PFSK-1 (cell line): ENCODE measurements around the gene PPP5C.

Experiments
- POLR2AphosphoS5 ChIP-seq: IDR thresholded peaks from 2 replicates; pipeline ENCODE4 v1.6.1; 2012; ENCODE audit warnings: low read depth, mild to moderate bottlenecking, control low read depth, low read length, moderate library complexity
- TAF1 ChIP-seq: IDR thresholded peaks from 2 replicates; pipeline ENCODE4 v1.6.1; 2012; ENCODE audit warnings: low read length, control low read depth, borderline replicate concordance; ENCODE audit not compliant: insufficient read depth

DNA sequence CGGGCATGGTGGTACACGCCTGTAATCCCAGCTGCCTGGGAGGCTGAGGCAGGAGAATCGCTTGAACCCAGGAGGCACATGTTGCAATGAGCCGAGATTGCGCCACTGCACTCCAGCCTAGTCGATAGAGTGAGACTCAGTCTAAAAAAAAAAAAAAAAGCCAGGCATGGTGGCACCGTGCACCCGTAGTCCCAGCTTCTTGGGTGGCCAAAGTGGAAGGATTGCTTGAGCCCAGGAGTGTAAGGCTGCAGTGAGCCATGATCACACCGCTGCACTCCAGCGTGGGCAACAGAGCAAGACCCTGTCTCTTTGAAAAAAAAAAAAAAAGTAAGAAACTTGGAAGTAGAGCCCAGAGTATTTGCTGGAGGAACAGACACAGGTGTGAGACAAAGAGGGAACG lies 38.7 kb downstream of the PPP5C start:
- TF ChIP-seq POLR2AphosphoS5 (no peak), TAF1 (no peak)
